ENCODE results near the gene ZEB2.

ZEB2 gene

GRCh38 chr2:144495227-144496091 lies 24.5 kb downstream of the ZEB2 start:
- DNase-seq, result no peak

GRCh38 chr2:144493027-144493809 lies 26.7 kb downstream of the ZEB2 start:
- no peak for DNase-seq

DNA sequence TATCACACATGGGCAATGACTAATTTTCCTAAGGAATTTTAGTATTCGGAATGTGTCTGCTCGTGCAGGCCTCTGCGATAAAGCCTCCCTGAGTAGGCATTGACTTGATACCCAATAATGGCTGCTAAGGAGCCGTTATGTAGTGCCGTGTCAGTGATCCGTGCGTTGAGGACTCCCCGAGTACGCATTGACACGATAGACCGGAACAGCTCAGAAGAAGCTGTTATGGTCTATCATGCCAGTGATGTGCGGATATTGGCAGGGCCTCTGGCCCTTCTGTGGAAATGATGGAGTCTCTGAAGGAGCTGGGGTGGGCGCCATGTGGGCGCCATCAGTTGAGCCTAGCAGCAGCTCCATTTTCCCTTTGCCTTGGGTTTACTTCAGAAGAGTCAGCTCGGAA lies 29.1 kb downstream of the ZEB2 start:
- DNase-seq, result no peak

DNA sequence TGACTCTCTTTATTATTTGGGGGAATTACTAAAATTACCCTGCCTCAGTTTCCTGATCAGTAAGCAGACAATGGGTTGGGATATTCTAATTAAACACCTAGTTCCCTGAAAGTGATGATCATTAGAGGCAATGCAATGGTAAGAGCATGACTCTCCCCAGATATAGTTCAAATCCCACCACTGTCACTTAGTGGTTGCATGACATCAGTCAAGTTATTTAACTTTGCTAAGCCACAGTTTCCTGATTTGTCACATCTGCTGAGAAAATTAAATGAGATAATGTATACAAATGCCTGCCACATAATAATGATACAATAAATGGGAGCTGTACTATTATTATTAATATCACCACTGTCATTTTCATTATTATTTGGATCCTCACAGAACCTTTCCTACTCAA lies 29.9 kb downstream of the ZEB2 start:
- no peak for DNase-seq

GRCh38 chr2:144489315-144489916 lies 30.5 kb downstream of the ZEB2 start:
- DNase-seq, result no peak

DNA sequence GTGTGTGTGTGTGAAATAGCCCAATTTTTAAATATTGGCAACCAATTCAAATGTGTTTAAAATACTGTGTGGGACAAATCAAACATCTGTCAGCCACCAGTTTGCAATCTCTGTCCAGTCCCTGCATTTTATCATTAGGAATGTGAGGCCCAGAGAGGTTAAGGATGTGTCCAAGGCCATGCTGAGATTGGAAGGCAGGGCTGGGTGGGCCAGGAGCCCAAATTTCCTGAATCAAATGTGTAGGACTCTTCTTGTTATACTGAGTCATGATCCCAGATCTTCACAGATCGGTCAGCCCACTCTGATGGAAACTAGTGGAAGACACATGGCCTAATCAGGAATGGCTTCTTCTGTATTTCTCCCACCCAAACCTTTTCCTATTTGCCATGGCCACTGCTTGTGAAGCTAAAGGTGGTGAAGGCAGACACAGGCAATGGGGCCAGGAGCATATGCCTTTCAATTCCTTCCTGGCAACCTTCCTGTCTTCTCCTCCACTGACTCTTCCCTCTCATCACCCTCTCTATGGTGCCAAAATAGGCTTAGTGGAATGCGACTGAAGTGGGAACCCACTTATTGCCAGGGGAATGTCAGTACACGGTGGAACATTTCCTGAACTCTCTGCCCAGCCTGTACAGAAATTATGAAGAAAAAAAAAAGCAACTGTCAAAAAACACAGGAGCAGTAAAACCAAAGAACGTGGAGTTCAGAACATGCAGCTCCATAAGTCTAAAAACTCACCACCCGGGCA lies 35.5 kb downstream of the ZEB2 start:
- DNase-seq, result no peak

DNA sequence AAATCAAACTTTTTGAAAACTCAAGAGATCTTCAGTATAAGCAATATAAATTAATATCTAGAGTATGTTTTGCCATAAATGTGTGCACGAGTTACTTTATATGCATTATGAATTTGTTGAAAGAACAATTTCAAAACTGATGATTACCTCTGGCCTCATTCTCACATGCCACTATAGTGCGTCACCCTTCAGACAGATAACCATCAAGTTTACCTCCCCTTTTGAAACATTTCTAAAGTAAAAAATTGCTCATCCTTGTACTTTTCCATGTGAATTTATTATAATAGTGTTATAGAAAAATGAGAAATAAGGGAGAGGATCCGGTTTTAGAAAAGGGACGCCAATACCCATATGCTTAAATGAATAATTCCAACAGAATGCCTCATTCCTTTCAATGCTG lies 38.3 kb downstream of the ZEB2 start:
- DNase-seq, result no peak

DNA sequence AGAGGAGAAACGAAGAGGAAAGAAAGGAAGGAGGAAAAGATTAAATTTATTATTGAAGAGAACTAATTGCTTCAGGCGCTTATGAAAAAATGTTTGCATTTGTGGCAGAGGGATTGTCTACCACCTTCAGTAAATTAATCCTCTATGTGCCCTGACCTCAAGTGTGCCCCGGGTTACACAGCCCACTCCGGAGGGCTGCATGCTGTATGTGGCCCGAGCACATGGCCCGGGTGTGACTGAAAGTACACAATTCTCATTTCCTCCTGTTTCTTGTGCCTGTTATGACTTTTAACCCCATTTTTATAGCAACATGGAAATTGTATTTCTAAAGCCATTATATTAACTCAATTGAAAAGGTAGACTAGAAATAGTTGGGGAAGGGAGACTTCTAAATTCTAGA lies 38.8 kb downstream of the ZEB2 start:
- no peak for DNase-seq

DNA sequence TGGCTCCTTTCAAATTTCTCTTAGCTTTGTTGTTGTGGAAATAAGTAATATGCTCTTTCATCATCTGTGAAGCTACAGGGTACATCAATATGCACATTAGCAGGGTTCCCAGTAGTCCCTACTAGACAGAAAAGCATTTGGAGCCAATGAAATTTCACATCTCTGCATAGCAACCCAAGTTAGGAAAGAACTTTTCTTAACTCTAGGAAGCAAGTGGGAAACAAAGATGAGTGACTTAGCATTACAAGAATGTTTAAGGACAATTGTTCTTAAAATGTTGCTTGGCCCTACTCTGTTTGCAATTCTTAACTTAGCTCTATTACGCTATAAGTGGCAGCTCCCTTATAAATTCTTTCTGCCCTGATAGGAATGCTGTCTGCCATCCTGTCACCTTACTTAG lies 39.6 kb downstream of the ZEB2 start:
- DNase-seq, result no peak

GRCh38 chr2:144479659-144480058 lies 40.3 kb downstream of the ZEB2 start:
- no peak for DNase-seq

- no peak for DNase-seq
These were observed 40.8 kb downstream of the ZEB2 start for GRCh38 chr2:144479138-144479537.

- DNase-seq, result no peak
These were observed 42.0 kb downstream of the ZEB2 start for GRCh38 chr2:144477957-144478311.

- DNase-seq, result no peak
These were observed 42.5 kb downstream of the ZEB2 start for GRCh38 chr2:144477281-144477956.

- no peak for DNase-seq
These were observed 43.2 kb downstream of the ZEB2 start for GRCh38 chr2:144476682-144477081.

DNA sequence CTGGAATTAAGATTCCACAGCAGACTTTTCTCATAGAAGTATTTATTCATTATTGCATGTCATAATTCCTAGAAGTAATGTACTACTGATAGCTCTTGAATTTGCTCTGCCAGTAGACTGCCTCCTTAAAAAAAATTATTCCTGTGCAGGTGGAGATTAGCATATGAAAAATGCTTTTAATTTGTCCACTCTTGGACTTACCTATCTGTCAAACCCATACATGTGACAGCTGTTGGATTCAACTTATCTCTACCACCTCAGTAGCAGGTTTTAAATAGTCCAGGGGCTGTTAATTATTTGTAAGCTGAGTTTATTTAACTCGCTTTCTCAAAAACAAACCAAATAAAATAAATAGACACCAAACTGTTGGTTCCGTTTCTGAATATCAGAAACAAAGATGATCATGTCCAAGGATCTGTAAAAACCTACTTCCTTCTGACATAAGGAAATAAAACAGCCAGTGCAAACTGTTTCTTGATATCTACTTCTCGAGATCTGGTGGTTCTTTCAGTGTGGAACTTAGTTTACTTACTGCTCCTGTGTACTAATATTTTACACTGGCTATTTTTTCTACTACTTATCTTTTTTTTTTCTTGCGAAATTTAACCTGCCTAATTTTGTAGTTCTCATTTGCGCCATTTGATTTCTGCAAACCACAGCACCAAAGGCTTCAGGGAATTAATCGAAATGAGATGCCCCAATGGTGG lies 44.2 kb downstream of the ZEB2 start:
- no peak for DNase-seq

- DNase-seq, result no peak
These were observed 44.9 kb downstream of the ZEB2 start for GRCh38 chr2:144475044-144475443.

DNA sequence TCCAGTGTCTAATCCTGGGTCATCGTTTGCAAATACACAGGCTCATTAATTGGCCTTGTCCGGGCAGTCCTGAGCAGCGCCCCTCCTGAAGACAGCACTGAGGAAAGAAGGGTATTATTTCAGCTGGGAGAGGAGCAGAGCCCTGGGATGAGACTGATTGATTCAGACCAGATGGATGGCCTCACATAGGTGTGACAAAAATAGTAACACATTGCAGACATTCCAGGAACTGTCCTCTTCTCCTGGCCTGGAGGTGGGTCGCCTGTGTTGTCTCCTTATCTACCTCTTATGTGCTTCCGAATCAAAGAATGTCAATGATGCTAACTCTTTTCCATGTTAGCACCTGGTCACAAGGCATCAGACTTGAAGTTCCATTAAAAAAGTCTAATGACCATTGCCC lies 45.9 kb downstream of the ZEB2 start:
- no peak for DNase-seq

DNA sequence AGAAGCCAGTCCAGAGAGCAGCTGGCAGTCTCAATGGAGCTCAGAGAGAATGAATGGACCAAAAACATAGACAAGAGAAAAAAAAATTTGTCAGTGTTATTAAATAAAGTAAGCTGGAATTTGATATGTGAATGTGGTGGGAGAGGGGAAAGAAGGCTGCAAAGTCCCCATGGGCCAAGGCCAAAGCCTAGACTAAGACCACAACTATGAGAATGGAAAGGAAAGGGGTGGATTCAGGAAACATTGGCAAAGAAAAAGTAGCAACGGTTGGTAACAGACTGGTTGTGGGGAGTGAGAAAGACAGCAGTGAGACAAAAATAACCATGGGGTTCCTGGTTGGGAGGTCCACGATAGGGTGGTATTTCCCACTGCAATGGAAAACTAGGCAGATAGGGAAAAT lies 47.0 kb downstream of the ZEB2 start:
- no peak for DNase-seq

DNA sequence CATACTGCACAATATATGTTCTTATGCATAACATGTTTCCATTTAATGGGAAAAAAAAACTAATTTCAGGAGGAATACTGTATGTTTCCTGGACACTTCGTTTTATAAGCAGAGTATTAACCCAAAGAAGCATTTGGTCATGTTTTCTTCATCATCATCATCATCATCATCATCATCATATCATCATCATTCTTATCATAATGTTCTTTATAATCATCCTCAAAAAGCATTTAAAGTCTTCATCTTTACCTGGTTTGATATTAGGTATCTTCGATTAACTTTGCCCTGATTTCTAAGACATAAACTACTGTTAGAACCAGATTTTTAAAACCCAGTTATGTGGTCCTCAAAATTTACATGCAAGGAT lies 47.9 kb downstream of the ZEB2 start:
- DNase-seq, result no peak

GRCh38 chr2:144471305-144472045 lies 48.4 kb downstream of the ZEB2 start:
- no peak for DNase-seq

DNA sequence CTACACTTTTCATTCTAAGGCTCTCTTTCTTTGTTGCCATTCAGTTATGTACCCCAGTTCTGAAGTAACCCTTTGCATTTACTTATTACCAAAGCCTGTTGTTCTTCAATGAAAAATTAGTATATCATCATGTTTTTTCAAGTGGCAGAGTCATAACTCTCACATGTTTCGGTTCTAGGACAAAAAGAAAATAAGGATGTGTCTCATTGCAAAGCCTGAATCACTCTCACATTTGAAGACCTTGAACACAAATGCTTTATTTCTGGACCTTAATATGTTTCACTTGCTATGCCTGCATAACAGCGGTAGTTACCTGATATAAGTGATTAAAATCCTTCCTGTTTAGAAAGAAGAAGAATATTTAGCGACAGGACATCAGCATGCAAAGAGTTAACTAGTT lies 49.1 kb downstream of the ZEB2 start:
- no peak for DNase-seq

Measured in C1 segment of cervical spinal cord (tissue), 14 donors.